H9 (cell line): Measurements from ENCODE around the gene TMEM44. TPM values are rescaled to one million over a fixed set of nuclear protein-coding genes. Genes with fewer than 3 reads are reported as not detected.

Experiments used
- DNase-seq: peaks from one replicate; pipeline ENCODE4 v3.0.0-alpha.2; 2017
- H2AFZ ChIP-seq: one replicate; pipeline ENCODE4 v1.6.1; 2013; ENCODE audit warnings: mild to moderate bottlenecking, low read length, control low read depth, moderate library complexity
- H2AK5ac ChIP-seq: 2 replicates; pipeline ENCODE4 v1.6.1; 2013; ENCODE audit warnings: low read length, control low read depth, mixed read lengths; ENCODE audit not compliant: insufficient read length
- H2BK120ac ChIP-seq: one replicate; pipeline ENCODE4 v1.6.1; 2013; ENCODE audit warnings: low read depth, mild to moderate bottlenecking, low read length, control low read depth, inconsistent platforms; ENCODE audit not compliant: poor library complexity, severe bottlenecking
- H2BK12ac ChIP-seq: 2 replicates; pipeline ENCODE4 v1.6.1; 2013; ENCODE audit warnings: low read length, control low read depth, mixed read lengths, low read depth; ENCODE audit not compliant: insufficient read length
- H2BK15ac ChIP-seq: 2 replicates; pipeline ENCODE4 v1.6.1; 2013; ENCODE audit warnings: low read depth, low read length, control low read depth
- H2BK20ac ChIP-seq: one replicate; pipeline ENCODE4 v1.6.1; 2013; ENCODE audit warnings: low read depth, mild to moderate bottlenecking, low read length, control low read depth, inconsistent platforms; ENCODE audit not compliant: poor library complexity, severe bottlenecking
- H2BK5ac ChIP-seq: 2 replicates; pipeline ENCODE4 v1.6.1; 2013; ENCODE audit warnings: low read length, control low read depth, mixed read lengths; ENCODE audit not compliant: insufficient read length
- H3K14ac ChIP-seq: 2 replicates; pipeline ENCODE4 v1.6.1; 2013; ENCODE audit warnings: low read length, control low read depth; ENCODE audit not compliant: insufficient read depth
- H3K18ac ChIP-seq: 2 replicates; pipeline ENCODE4 v1.6.1; 2013; ENCODE audit warnings: low read depth, mild to moderate bottlenecking, mixed read lengths, low read length, control low read depth; ENCODE audit not compliant: insufficient read length
- H3K23ac ChIP-seq: 2 replicates; pipeline ENCODE4 v1.6.1; 2013; ENCODE audit warnings: low read length, control low read depth, mixed read lengths, low read depth; ENCODE audit not compliant: insufficient read length
- H3K23me2 ChIP-seq: 2 replicates; pipeline ENCODE4 v1.6.1; 2013; ENCODE audit warnings: low read depth, mild to moderate bottlenecking, mixed read lengths, low read length, control low read depth; ENCODE audit not compliant: insufficient read length, poor library complexity, severe bottlenecking
- H3K27ac ChIP-seq: 2 replicates; pipeline ENCODE4 v1.5.1; 2013; ENCODE audit warnings: low read length, control low read depth, mixed read lengths, low read depth; ENCODE audit not compliant: insufficient read length
- H3K27me3 ChIP-seq: 2 replicates; pipeline ENCODE4 v1.6.1; 2013; ENCODE audit warnings: low read length, control low read depth, inconsistent platforms; ENCODE audit not compliant: insufficient read depth
- H3K4ac ChIP-seq: 2 replicates; pipeline ENCODE4 v1.6.1; 2013; ENCODE audit warnings: low read depth, mild to moderate bottlenecking, control low read depth, inconsistent platforms, low read length, moderate library complexity
- H3K4me1 ChIP-seq: 2 replicates; pipeline ENCODE4 v1.6.1; 2013; ENCODE audit warnings: low read length, control low read depth, inconsistent platforms; ENCODE audit not compliant: insufficient read depth
- H3K4me2 ChIP-seq: 2 replicates; pipeline ENCODE4 v1.6.1; 2013; ENCODE audit warnings: low read length, control low read depth, mixed read lengths; ENCODE audit not compliant: insufficient read length, insufficient read depth
- H3K56ac ChIP-seq: 2 replicates; pipeline ENCODE4 v1.6.1; 2013; ENCODE audit warnings: low read depth, mild to moderate bottlenecking, mixed read lengths, low read length, control low read depth; ENCODE audit not compliant: insufficient read length
- H3K79me1 ChIP-seq: 2 replicates; pipeline ENCODE4 v1.6.1; 2013; ENCODE audit warnings: low read depth, mild to moderate bottlenecking, moderate library complexity, low read length, control low read depth, inconsistent platforms; ENCODE audit not compliant: insufficient read depth, poor library complexity, severe bottlenecking
- H3K79me2 ChIP-seq: 2 replicates; pipeline ENCODE4 v1.6.1; 2013; ENCODE audit warnings: low read length, control low read depth, inconsistent platforms; ENCODE audit not compliant: insufficient read depth
- H3K9ac ChIP-seq: 2 replicates; pipeline ENCODE4 v1.6.1; 2013; ENCODE audit warnings: low read length, control low read depth, mixed read lengths; ENCODE audit not compliant: insufficient read length; ENCODE audit errors: extremely low read depth
- H3K9me3 ChIP-seq: one replicate; pipeline ENCODE4 v1.6.1; 2013; ENCODE audit warnings: low read depth, low read length, inconsistent platforms; ENCODE audit not compliant: control insufficient read depth
- H3T11ph ChIP-seq: one replicate; pipeline ENCODE4 v1.6.1; 2013; ENCODE audit warnings: mild to moderate bottlenecking, low read length, control low read depth, inconsistent platforms
- H4K20me1 ChIP-seq: one replicate; pipeline ENCODE4 v1.6.1; 2013; ENCODE audit not compliant: control insufficient read depth, insufficient read length, insufficient read depth
- H4K5ac ChIP-seq: 2 replicates; pipeline ENCODE4 v1.6.1; 2013; ENCODE audit warnings: low read depth, mild to moderate bottlenecking, mixed read lengths, low read length, control low read depth; ENCODE audit not compliant: insufficient read length
- H4K8ac ChIP-seq: replicated peaks from 2 replicates; pipeline ENCODE4 v1.6.1; 2013; ENCODE audit warnings: low read length, control low read depth, mixed read lengths, low read depth; ENCODE audit not compliant: insufficient read length
- H4K91ac ChIP-seq: 2 replicates; pipeline ENCODE4 v1.6.1; 2013; ENCODE audit warnings: low read depth, mild to moderate bottlenecking, moderate library complexity, mixed read lengths, low read length, control low read depth; ENCODE audit not compliant: insufficient read length
- H3K27ac Mint-ChIP-seq, 3 experiments: 2 replicates in 2 of 3; 3 replicates in 1 of 3; pipeline ENCODE4 v1.8.0; 2020 to 2021; ENCODE audit warnings: mixed read lengths in 3 of 3, mild to moderate bottlenecking in 1 of 3, moderate library complexity in 1 of 3
- H3K27me3 Mint-ChIP-seq: 2 replicates; pipeline ENCODE4 v1.8.0; 2021; ENCODE audit warnings: low read depth, mild to moderate bottlenecking, moderate library complexity, mixed read lengths
- H3K36me3 Mint-ChIP-seq, 3 experiments: 2 replicates in 2 of 3; 3 replicates in 1 of 3; pipeline ENCODE4 v1.8.0; 2020 to 2021; ENCODE audit warnings: low read depth in 3 of 3, mixed read lengths in 3 of 3; ENCODE audit not compliant: insufficient read depth in 1 of 3
- H3K4me1 Mint-ChIP-seq, 2 experiments: 2 replicates each; pipeline ENCODE4 v1.8.0; 2020; ENCODE audit warnings: mixed read lengths in 2 of 2
- H3K4me3 Mint-ChIP-seq, 2 experiments: 2 replicates in 1 of 2; 3 replicates in 1 of 2; pipeline ENCODE4 v1.8.0; 2020 to 2021; ENCODE audit warnings: mild to moderate bottlenecking in 2 of 2, mixed read lengths in 2 of 2, moderate library complexity in 1 of 2
- H3K9me3 Mint-ChIP-seq, 2 experiments: 2 replicates in 1 of 2; 3 replicates in 1 of 2; pipeline ENCODE4 v1.8.0; 2020; ENCODE audit warnings: mild to moderate bottlenecking in 2 of 2, mixed read lengths in 2 of 2, moderate library complexity in 1 of 2
- CTCF ChIP-seq: fragments of 200-600 bp; sonication (generic); conservative IDR thresholded peaks from 3 replicates; pipeline ENCODE4 v1.8.0; 2021; ENCODE audit warnings: antibody characterized with exemption, mild to moderate bottlenecking
- WGBS: extraction: QIAGEN DNeasy Blood & Tissue Kit; methylation state at CpG from one replicate; pipeline ENCODE4 v1.1.7; 2013; ENCODE audit warnings: missing lambda C conversion rate, low lambda C conversion rate, mixed read lengths; ENCODE audit not compliant: insufficient read length; ENCODE audit errors: extremely low coverage; 5-methylcytosine and 5-hydroxymethylcytosine counted together
- total RNA-seq: library from RNA; stranded (reverse); gene quantifications from 2 replicates; pipeline ENCODE4 v1.2.1, GENCODE V29; 2021

TMEM44 gene
- total RNA-seq, 1 experiment from 2014 or later = 19.8 TPM

GRCh38 chr3:194584320-194584776 is 48.9 kb downstream of the TMEM44 start:
- no peak overlapping the region for H2BK5ac ChIP-seq
- H3K23ac ChIP-seq = no peak overlapping the region
- peaks cover 7% of the 10 kb centered on the region for H3K23me2 ChIP-seq
- no peak for TF ChIP-seq CTCF
- Mint-ChIP-seq H3K27me3 (no peaks in the 10 kb centered on the region; the same call in 1 of the 2 replicates), H3K4me3 (peak overlapping the region; percentile 95 to 96), H3K9me3 (no peaks in the 10 kb centered on the region), H3K36me3 (peaks cover 0 to 8% (median 5%) of the 10 kb centered on the region in 3 experiments; a peak in 4 of 7 replicates), H3K27ac (peak overlapping the region; percentile 93 to 98 (median 96)), H3K4me1 (peaks cover 7 to 9% of the 10 kb centered on the region in 2 experiments)
- no peak overlapping the region for H3K27ac ChIP-seq
- H2BK15ac ChIP-seq = no peak overlapping the region
- no peak overlapping the region for H3T11ph ChIP-seq
- H2BK20ac ChIP-seq = no peak overlapping the region
- H4K8ac ChIP-seq = peak overlapping the region; percentile 29
- H3K4me1 ChIP-seq = no peaks in the 10 kb centered on the region
- no peaks in the 10 kb centered on the region for H3K79me1 ChIP-seq
- H3K4ac ChIP-seq = no peak overlapping the region
- no CpG with 5 or more reads among the region's 7 CpGs for WGBS
- H3K79me2 ChIP-seq = no peaks in the 10 kb centered on the region
- H2BK120ac ChIP-seq = no peak overlapping the region
- H3K4me2 ChIP-seq = peak overlapping the region; percentile 95
- H3K27me3 ChIP-seq = no peaks in the 10 kb centered on the region
- no peak overlapping the region for H2AK5ac ChIP-seq
- no peak overlapping the region for H4K5ac ChIP-seq
- no peak overlapping the region for H3K56ac ChIP-seq
- H3K9me3 ChIP-seq = no peaks in the 10 kb centered on the region
- no peak overlapping the region for H2AFZ ChIP-seq
- no peak overlapping the region for H2BK12ac ChIP-seq
- H4K91ac ChIP-seq = no peak overlapping the region
- DNase-seq = no peak
- peak overlapping the region; percentile 95 for H3K9ac ChIP-seq
- peak overlapping the region; percentile 90 for H3K14ac ChIP-seq
- no peak overlapping the region for H3K18ac ChIP-seq
- no peaks in the 10 kb centered on the region for H4K20me1 ChIP-seq
